AML-193 (cell line): ENCODE results near the gene RNF227.
"Not testable (repeated sequence)": the region's sequence is repeated elsewhere in the genome, so short reads cannot be mapped to it uniquely, and the experiment has no call there.

Experiments used
- DNase-seq, 2 experiments: peaks; one replicate each; lab custom pipeline; 2025; lab: John Stamatoyannopoulos, UW

RNF227 gene

DNA sequence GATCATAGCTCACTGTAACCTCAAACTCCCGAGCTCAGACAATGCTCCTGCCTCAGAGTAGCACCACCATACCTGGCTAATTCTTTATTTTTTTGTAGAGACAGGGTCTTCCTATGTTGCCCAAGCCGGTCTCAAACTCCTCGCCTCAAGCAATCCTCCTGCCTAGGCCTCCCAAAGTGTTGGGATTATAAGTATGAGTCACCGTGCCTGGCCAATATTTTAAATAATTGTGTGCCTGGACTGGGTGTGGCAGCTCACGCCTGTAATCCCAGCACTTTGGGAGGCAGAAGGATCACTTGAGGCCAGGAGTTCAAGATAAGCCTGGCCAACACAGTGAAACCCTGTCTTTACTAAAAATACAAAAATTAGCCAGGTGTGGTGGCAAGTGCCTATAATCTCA lies 51.7 kb downstream of the RNF227 start:
- not testable (repeated sequence) for DNase-seq
